CD4-positive, alpha-beta T cell treated with Interleukin-17A for 4 hours (primary cell): ENCODE measurements around the gene ST3GAL2.
"Not testable (repeated sequence)": the region's sequence is repeated elsewhere in the genome, so short reads cannot be mapped to it uniquely, and the experiment has no call there.

Experiments used
- DNase-seq: peaks from one replicate; pipeline ENCODE4 v3.0.0-alpha.2; 2020; ENCODE audit warnings: mixed read lengths

Gene ST3GAL2

GRCh38 chr16:70381604-70382342 is 57.1 kb downstream of the ST3GAL2 start:
- no peak for DNase-seq

GRCh38 chr16:70380919-70381603 is 57.8 kb downstream of the ST3GAL2 start:
- DNase-seq = peak; percentile 96

DNA sequence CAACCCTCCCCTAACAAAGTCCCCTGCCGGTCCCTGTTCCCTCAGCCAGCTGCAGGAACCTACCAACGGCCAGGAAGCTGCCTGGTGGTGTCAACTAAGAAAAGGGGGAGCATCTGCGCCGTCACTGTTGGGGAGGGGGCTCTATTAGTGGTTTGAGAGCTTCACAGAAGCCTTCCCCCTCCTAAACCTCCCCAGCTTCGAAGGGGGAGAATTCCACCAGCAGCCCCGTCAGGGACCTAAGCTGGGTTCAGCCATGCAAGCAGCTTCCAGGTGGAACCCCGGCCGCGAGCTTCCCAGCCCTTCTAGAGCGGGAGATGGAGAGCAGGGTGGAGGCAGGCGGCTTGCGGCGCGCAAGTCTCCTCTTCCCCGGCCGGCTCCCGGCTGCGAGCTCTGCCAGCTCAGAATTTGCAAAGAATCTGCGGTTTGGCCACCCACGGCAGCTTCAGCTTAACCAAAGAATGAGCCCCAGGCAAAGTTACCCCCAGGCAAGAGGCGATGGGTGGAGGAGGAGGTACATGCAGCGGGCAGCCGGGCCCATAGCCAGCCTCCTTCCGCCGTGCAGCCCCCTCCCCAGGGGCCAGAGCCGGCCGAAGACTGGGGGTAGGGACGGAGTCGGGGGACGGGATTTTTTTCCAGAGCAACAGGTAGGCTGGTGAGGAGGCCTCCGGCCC is 58.5 kb downstream of the ST3GAL2 start:
- peak; percentile 73 for DNase-seq

DNA sequence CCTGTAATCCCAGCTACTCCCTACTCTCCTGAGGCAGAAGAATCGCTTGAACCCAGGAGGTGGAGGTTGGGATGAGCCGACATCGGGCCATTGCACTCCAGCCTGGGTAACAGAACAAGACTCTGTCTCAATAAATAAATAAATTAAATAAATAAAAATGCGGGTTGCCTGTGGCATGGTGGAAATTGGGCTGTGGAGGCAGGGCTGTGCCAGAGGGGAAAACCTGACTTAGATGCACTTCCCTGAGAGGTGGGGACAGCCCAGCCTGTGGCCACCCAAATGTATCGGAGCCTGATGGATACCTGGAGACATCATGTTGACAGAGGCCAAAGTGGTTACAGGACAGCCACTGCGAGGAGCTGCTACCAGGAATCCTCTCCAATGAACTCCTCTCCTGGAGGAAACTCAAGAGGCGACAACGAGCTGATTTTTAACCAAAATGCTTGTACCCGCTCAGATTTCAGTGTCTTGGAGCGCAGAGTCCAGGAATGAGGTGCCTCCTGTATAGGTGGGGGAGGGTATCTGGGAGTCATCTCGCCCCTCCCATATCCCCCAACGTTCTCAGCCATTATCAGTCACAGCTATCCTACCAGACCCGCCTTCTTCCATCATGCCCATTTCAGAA is 59.9 kb downstream of the ST3GAL2 start:
- no peak for DNase-seq

DNA sequence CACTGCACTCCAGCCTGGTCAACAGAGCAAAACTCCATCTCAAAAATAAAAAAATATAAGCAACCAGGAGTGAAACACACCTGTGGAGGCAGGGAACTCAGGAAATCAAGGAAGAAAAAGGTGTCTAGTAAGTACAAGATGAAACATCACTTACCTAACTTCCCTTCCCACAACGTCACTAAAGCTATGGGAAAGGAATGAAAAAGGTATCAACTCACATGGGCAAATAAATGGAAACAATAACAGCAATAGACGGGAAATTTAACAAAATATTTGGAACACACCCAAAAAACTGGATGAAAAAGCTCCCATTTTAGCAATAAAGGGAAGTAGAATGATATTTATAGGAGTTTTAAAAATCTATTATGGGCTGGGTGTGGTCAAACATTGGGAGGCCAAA is 61.1 kb downstream of the ST3GAL2 start:
- DNase-seq = no peak

- no peak for DNase-seq
Observed at GRCh38 chr16:70375636-70376611, 63.0 kb downstream of the ST3GAL2 start.

DNA sequence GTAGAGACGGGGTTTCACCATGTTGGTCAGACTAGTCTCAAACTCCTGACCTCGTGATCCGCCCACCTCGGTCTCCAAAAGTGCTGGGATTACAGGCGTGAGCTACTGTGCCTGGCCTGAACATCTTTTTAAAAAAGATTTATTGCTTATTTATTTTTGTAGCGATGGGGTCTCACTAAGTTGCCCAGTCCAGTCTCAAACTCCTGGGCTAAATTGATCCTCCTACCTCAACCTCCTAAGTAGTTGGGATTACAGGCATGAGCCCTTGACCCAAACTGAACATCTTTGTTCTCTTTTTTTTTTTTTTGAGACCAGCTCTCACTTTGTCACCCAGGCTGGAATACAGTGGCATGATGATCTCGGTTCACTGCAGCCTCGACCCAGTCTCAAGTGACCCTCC is 64.7 kb downstream of the ST3GAL2 start:
- no peak for DNase-seq

DNA sequence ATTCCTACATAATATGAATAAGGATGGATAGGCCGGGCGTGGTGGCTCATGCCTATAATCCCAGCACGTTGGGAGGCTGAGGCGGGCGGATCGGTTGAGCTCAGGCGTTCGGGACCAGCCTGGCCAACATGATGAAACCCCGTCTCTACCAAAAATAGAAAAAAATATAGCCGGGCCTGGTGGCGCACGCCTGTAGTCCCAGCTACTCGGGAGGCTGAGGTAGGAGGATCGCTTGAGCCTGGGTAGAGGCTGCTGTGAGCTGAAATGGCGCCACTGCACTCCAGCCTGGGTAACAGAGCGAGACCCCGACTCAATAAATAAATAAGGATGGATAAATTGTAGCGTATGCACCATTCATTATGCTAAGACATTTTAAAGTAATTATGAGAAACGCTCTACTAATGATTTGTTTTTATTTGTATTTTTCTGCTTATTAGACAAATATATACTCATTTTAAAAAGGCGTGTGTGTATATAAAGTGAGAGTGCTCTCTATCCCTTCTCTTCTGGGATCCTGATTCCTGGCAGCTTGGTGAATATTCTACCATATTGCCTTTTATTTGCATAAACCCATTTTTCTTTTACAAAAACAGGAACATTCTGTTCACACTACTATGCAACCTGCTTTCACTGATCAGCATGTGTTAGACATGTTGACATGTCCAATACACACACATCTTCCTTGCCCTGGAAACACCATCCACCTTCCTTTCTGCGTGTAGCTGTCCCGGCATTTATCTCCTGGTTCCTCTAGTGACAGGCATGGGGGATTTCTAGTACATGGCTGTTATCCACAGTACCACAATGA is 65.8 kb downstream of the ST3GAL2 start:
- DNase-seq = no peak

DNA sequence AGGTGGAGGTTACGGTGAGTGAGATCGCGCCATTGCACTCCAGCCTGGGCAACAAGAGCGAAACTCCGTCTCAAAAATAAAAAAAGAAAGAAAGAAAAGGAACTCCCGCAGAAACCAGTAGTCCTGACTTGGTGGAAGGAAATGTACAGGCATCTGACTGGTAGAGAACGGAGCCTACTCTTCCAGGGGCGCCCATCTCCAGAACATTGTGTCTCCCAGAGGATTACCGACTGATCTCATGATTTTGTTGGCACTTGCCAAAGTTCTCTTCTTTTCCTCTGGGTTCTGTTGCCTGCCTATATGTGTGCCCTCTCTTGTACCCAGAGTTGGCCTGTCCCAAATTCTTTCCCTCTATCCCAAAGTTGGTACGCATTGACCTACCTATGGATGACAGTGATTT is 68.0 kb downstream of the ST3GAL2 start:
- DNase-seq = no peak

DNA sequence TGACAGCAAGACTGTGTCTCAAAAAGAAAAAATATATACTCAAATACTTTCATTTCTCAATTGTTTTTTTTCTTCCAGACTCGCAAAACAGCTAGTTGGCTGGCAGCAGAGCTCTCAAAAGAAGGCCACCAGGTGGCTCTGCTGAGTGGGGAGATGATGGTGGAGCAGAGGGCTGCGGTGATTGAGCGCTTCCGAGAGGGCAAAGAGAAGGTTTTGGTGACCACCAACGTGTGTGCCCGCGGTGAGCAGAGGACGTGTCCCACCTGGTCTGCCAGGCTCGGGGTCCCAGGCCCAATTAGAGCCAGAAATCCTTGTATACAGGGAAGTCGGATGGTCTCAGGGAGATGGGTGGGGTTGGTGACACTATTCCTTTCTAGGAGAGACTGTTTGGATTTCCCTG is 68.8 kb downstream of the ST3GAL2 start:
- DNase-seq = peak; percentile 53

- DNase-seq = no peak
Observed at GRCh38 chr16:70364399-70364798, 74.5 kb downstream of the ST3GAL2 start.

GRCh38 chr16:70359552-70359951 is 79.3 kb downstream of the ST3GAL2 start:
- DNase-seq = no peak

DNA sequence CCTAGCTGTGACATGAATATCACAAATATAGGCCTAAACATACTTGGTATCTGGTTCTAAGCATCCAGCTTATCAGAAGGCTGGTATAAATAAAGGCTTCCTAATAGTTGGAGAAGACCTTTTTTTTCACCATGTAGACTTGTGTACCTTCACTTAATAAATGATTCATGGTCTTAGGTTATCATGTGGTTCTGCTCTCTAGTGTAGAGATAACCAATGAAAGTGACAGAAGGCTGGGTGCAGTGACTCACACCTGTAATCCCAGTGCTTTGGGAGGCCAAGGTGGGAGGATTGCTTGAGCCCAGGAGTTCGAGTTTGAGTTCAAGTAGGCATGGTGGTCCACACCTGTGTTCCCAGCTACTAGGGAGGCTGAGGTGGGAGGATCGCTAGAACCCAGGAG is 89.1 kb downstream of the ST3GAL2 start:
- DNase-seq = no peak

DNA sequence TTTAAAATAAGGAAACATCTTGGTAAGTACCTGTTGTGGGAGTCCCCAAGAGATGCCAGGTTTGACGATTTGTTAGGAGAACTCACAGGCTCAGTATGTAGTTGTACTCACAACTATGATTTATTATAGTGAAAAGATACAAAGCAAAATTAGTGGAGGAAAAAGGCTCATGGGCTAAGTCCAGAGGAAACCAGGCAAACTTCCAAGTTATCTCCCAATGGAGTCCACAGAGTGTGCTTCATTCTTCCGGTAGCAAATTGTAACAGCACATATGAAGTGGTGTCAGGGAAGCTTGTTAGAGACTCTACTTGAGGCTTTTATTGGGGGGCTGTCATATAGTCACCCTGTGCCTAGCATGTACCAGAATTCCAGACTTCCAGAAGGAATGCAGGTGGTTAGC is 89.9 kb downstream of the ST3GAL2 start:
- DNase-seq = no peak

- DNase-seq = no peak
Observed at GRCh38 chr16:70345840-70346239, 93.1 kb downstream of the ST3GAL2 start.

GRCh38 chr16:70342016-70342415 is 96.9 kb downstream of the ST3GAL2 start:
- DNase-seq = no peak

GRCh38 chr16:70341600-70341999 is 97.3 kb downstream of the ST3GAL2 start:
- DNase-seq = no peak

GRCh38 chr16:70337814-70338213 is 101.1 kb downstream of the ST3GAL2 start:
- DNase-seq = no peak

DNA sequence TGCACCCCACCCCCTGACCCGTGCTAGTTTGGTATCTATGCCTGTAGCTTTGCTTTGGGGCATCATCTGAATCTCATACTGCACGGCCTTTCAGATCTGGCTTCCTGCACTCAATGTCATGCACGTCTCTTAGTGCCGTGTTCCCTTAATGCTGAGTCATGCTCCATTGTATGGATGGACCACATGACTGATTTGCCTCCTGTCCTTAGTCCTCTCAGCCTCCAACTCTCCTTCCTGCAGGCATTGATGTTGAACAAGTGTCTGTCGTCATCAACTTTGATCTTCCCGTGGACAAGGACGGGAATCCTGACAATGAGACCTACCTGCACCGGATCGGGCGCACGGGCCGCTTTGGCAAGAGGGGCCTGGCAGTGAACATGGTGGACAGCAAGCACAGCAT is 106.2 kb downstream of the ST3GAL2 start:
- DNase-seq = not testable (repeated sequence)

GRCh38 chr16:70331588-70332358 is 107.1 kb downstream of the ST3GAL2 start:
- DNase-seq = peak; percentile 18

DNA sequence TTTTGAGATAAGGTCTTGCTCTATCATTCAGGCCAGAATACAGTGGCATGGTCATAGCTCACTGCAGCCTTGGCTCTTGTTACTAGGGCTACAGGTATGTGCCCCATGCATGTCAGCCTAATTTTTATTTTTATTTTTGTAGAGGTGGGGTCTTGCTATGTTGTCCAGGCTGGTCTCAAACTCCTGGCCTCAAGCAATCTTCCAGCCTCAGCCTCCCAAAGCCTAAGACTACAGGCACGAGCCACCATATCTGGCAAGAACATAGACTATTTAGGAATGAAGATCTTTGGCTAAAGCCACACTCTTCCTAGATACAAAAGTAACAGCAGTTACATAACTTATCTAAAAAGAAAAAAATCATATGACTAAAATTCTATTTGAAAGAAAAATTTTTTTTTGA is 107.8 kb downstream of the ST3GAL2 start:
- DNase-seq = no peak
